ENCODE measurements around the gene ZDHHC3. TPM values are rescaled to one million over a fixed set of nuclear protein-coding genes. Genes with fewer than 3 reads are reported as not detected.

The ZDHHC3 gene
- total and polyA plus RNA-seq, 2 experiments from 2014 or later, result 43.8 to 50.2 TPM

DNA sequence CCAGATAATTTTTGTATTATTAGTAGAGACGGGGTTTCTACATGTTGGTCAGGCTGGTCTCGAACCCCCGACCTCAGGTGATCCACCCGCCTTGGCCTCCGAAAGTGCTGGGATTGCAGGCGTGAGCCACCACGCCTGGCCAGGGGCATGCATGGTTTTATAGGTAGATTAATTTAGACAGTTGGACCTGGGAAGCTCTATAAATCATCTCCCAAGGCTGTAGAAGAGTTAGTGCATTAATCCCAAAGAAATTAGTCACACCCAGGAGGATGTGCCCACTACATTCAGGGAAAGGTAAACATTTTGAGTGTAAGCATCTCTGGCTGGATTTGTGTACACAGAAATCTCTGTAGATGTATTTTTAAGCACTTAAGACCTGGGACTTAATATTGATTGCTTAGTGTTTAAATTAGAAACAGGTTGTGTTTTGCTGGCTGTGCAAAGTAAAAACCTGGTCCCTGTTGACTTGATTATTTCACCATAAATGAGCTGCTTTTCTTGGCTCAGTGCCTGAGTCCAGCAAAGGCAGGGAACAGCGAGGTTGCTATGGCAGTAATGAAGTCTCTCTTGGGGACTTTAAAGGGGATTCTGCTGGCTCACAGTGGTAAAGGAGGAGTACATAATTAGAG is 19.3 kb upstream of the ZDHHC3 start:
- Histone ChIP-seq H3K9me3 (ENCODE audit: low read depth) (no peaks in the 10 kb centered on the region), H3K4me3 (no peak overlapping the region), H3K27ac (no peak overlapping the region), H3K36me3 (peaks cover 23% of the 10 kb centered on the region), H3K27me3 (no peaks in the 10 kb centered on the region), H3K4me1 (ENCODE audit: low read depth) (no peaks in the 10 kb centered on the region)
- DNase-seq (ENCODE audit: low read depth in 1 of 2, low spot score in 1 of 2), result peak in 1 of 2 donors; percentile 77
- TF ChIP-seq, protein P1, sequence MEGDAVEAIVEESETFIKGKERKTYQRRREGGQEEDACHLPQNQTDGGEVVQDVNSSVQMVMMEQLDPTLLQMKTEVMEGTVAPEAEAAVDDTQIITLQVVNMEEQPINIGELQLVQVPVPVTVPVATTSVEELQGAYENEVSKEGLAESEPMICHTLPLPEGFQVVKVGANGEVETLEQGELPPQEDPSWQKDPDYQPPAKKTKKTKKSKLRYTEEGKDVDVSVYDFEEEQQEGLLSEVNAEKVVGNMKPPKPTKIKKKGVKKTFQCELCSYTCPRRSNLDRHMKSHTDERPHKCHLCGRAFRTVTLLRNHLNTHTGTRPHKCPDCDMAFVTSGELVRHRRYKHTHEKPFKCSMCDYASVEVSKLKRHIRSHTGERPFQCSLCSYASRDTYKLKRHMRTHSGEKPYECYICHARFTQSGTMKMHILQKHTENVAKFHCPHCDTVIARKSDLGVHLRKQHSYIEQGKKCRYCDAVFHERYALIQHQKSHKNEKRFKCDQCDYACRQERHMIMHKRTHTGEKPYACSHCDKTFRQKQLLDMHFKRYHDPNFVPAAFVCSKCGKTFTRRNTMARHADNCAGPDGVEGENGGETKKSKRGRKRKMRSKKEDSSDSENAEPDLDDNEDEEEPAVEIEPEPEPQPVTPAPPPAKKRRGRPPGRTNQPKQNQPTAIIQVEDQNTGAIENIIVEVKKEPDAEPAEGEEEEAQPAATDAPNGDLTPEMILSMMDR (IDR thresholded peaks at IDR 0.05; ENCODE audit: low read depth, low read length), result no peak

DNA sequence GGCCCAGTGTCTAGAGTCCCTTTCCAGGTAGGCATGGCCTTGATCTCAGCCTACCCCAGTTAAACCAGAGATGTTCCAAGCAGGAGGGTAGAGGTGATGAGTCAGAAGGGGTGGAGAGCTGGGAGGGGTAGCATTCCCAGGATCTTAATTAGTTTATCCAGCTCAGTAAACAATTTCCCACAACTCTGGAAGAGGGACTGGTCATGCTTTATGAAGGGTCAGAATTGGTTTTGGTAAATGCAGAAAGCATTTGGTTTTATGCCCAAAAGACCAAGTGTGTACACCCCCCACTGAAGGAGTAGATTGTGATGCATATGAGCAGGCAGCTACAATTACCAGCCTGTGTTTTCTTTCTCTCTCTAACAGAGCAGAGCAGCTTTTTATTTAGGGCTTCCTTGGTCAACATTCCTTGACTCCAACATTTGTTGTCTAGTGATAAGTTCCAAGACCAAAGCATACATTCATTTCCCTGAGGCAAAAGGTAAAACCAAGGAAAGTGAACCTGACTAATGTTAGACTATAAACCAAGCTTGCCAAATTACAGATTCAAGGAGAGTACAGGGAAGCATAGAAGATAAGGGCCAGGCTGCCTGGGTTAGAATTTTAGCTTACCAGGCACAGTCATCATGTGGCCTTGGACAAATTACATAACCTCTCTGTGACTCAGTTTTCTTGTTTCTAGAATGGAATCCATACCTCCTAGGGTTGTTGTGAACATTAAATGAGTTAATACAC is 17.7 kb upstream of the ZDHHC3 start:
- no peaks in the 10 kb centered on the region for H3K4me1 ChIP-seq (ENCODE audit: low read depth)
- TF ChIP-seq, protein P1 (IDR thresholded peaks at IDR 0.05; ENCODE audit: low read depth, low read length), result no peak
- DNase-seq (ENCODE audit: low read depth in 1 of 2, low spot score in 1 of 2), result peak in 1 of 2 donors; percentile 47
- H3K4me3 ChIP-seq, result no peak overlapping the region
- peaks cover 17% of the 10 kb centered on the region for H3K36me3 ChIP-seq
- no peaks in the 10 kb centered on the region for H3K27me3 ChIP-seq
- no peaks in the 10 kb centered on the region for H3K9me3 ChIP-seq (ENCODE audit: low read depth)
- no peak overlapping the region for H3K27ac ChIP-seq

DNA sequence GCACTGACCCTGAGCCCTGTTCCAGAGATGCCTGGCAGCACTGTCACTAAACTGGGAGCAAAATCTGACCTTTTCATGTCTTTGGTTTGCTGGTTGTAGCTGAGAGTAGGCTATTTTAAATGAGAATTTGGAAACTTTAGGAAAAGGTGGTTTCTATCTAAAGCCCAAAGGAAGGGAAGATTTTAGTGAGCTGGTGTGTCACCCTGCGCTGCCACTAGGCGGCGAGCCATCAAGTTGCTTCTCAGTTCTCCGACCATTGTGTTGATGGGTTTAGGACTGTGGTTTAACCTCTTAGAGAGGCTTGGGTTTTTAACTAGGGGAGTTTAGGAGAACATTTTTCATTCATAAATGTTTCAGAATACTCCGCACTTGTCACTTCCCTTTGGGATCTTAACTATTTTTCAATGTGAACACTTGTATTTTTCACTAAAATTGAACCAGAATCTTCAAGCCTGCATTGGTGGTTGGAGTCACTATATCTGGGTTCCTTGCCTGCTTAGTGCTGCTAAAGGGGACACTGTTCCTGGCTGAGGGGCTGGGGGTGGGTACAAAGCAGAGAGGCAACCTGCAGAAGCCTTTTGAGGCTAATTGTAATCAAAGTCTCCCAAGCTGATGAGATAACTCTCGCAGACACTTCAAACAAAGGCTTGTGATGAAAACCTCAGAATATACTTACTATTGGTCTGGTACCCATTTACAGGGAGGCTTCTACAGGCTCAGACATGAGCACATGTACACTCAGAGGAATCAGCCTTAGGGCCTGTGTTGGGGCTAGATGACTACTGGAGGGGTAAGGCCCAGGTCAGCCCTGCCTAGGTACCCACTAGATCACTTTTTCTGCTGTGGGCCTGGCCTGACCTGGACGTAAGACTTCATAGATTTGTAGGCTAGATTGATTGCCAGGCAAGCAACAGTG is 16.8 kb upstream of the ZDHHC3 start:
- DNase-seq (ENCODE audit: low read depth in 1 of 2, low spot score in 1 of 2), result peak; percentile 38 to 43
- no peak overlapping the region for H3K27ac ChIP-seq

DNA sequence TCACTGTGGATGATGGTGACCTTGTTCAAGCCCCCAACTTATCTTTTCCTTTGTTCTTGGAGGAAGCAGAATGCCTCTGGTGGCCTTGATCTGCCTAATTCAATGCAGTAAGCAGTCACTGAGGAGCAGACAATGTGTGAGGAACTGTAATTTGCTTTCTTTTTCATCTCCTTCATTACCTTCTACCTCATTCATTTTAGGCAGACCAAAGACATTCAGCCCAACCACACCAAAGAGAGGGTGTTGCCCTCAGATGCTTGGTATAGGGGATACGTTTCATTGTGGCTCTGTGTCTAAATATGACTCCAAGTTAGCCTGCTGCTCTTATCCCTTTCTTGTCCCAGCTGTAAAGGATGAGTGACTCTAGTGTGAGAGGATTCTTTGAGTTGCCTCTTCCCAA is 15.4 kb upstream of the ZDHHC3 start:
- no peaks in the 10 kb centered on the region for H3K9me3 ChIP-seq (ENCODE audit: low read depth)
- TF ChIP-seq, protein P1 (IDR thresholded peaks at IDR 0.05; ENCODE audit: low read depth, low read length), result no peak
- peaks cover 2% of the 10 kb centered on the region for H3K36me3 ChIP-seq
- H3K4me3 ChIP-seq, result no peak overlapping the region
- no peak for DNase-seq (ENCODE audit: low read depth in 1 of 2, low spot score in 1 of 2)
- no peaks in the 10 kb centered on the region for H3K4me1 ChIP-seq (ENCODE audit: low read depth)
- no peaks in the 10 kb centered on the region for H3K27me3 ChIP-seq
- no peak overlapping the region for H3K27ac ChIP-seq

More for the DNA sequence above, 16.8 kb upstream of the ZDHHC3 start:
- TF ChIP-seq, protein P1 (IDR thresholded peaks at IDR 0.05; ENCODE audit: low read depth, low read length), result peak; percentile 81
- no peaks in the 10 kb centered on the region for H3K27me3 ChIP-seq
- H3K36me3 ChIP-seq, result peaks cover 14% of the 10 kb centered on the region
- no peak overlapping the region for H3K4me3 ChIP-seq
- no peaks in the 10 kb centered on the region for H3K4me1 ChIP-seq (ENCODE audit: low read depth)
- H3K9me3 ChIP-seq (ENCODE audit: low read depth), result no peaks in the 10 kb centered on the region

DNA sequence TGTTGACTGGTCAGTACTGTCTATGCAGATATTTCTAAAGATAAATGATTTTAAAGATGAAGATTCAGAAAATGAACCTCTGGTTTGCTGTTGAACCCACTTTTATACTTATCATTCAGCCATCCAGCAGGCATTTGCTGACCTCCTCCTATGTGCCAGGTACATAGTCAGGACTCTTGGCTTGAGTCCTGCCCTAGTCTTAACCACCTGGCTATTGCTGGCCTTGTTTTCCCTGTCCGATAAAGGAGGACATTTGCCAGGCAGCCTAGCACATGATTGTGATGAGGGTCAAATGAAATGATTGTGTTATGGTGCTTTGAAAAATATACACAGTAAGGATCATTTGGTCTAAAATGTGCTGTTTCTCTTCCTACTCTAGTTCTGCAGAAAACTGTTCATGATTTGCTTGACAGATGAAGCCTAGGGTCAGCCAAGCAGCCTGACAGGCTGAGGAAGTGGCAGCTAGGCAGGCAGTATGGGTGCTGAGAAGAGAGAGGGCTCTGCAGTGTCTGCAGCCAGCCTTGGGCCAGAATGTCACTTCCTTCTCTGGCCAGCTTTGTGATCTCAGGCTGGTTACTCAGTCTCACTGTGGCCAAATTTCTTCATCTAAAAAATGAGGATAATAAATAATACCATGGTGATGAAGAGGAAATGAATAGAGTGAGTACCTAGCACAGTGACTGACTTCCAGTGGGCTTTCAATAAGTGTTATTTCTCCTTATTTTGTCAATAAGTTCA is 13.8 kb upstream of the ZDHHC3 start:
- TF ChIP-seq, protein P1 (IDR thresholded peaks at IDR 0.05; ENCODE audit: low read depth, low read length), result no peak
- DNase-seq (ENCODE audit: low read depth in 1 of 2, low spot score in 1 of 2), result no peak
- H3K4me3 ChIP-seq, result no peak overlapping the region
- H3K9me3 ChIP-seq (ENCODE audit: low read depth), result no peaks in the 10 kb centered on the region
- no peaks in the 10 kb centered on the region for H3K36me3 ChIP-seq
- no peaks in the 10 kb centered on the region for H3K4me1 ChIP-seq (ENCODE audit: low read depth)
- H3K27me3 ChIP-seq, result no peaks in the 10 kb centered on the region
- H3K27ac ChIP-seq, result no peak overlapping the region

Data from cardiac muscle cell (in vitro differentiated cells and primary cell).